ENCODE data around the gene CDKN2B. TPM values are rescaled to one million over a fixed set of nuclear protein-coding genes. Genes with fewer than 3 reads are reported as not detected.

CDKN2B gene
- total and polyA plus RNA-seq, 2 of the 4 experiments (the other 2 are of a cell fraction): 3.6 to 8.2 TPM

- Histone ChIP-seq H3K4me3 (ENCODE audit: insufficient read depth, low read depth, low read length) (peak overlapping the region; percentile 65), H2BK15ac (ENCODE audit: low read depth, low read length) (no peak overlapping the region), H3K4me1 (ENCODE audit: control insufficient read depth, insufficient read depth, low read length) (peaks cover 8% of the 10 kb centered on the region; the same call in 1 of the 2 replicates), H4K91ac (ENCODE audit: insufficient read depth, low read depth, low read length) (no peak overlapping the region), H3K56ac (ENCODE audit: extremely low read depth, insufficient read depth, low read length) (peak overlapping the region; percentile 24; the same call in 1 of the 2 replicates), H3K23ac (ENCODE audit: low read depth, low read length) (no peak overlapping the region; the same call in 1 of the 2 replicates), H3K14ac (replicated peaks; ENCODE audit: low read depth, low read length) (no peak overlapping the region), H4K8ac (ENCODE audit: low read depth in 2 of 2, low read length in 2 of 2) (no peak overlapping the region), H3K4me2 (ENCODE audit: low read depth, low read length) (peak overlapping the region; percentile 77), H3K9me3 (ENCODE audit: control insufficient read depth, insufficient read depth, low read length) (no peaks in the 10 kb centered on the region), H2AK9ac (replicated peaks; ENCODE audit: low read depth, low read length, poor library complexity) (no peak overlapping the region), H3K9me1 (ENCODE audit: insufficient read depth, low read length) (no peaks in the 10 kb centered on the region), H2AK5ac (ENCODE audit: low read depth, low read length) (no peak overlapping the region), H3K27ac (ENCODE audit: insufficient read depth, low read length) (no peak overlapping the region), H3K4ac (ENCODE audit: low read depth, low read length) (0 out of 2 replicates have a peak overlapping the region, but pooled peaks have one; percentile 8), H3K36me3 (ENCODE audit: control insufficient read depth, insufficient read depth, low read length) (peaks cover 3% of the 10 kb centered on the region; the same call in 1 of the 2 replicates), H4K5ac (ENCODE audit: low read depth, low read length) (no peak overlapping the region), H3K79me1 (ENCODE audit: low read depth in 1 of 2, low read length in 2 of 2) (peaks cover 8 to 17% of the 10 kb centered on the region in 2 experiments; a peak in 3 of 4 replicates), H3K27me3 (ENCODE audit: control insufficient read depth, insufficient read depth, low read length) (no peaks in the 10 kb centered on the region), H3K9ac (ENCODE audit: low read depth, low read length) (peak overlapping the region; percentile 79; the same call in 1 of the 2 replicates), H2BK120ac (ENCODE audit: low read depth, low read length) (no peak overlapping the region; the same call in 1 of the 2 replicates), H2AFZ (replicated peaks; ENCODE audit: low read length, poor library complexity) (peak overlapping the region; percentile 94), H2BK20ac (ENCODE audit: low read depth, low read length) (no peak overlapping the region), H2BK5ac (ENCODE audit: low read depth, low read length, poor library complexity, severe bottlenecking) (peak overlapping the region; percentile 25), H3K18ac (ENCODE audit: low read depth, low read length) (no peak overlapping the region), H4K20me1 (ENCODE audit: insufficient read depth, low read length) (no peaks in the 10 kb centered on the region)
- intact Hi-C loops (cut with micrococcal nuclease): loop anchor here (1.0 to 5.0 kb wide), 4 partner anchors 94 to 439 kb away; partner anchors contain the start of gene DMRTA1
- dilution Hi-C loops (cut with HindIII; ENCODE audit: low sequenced_read_pairs, unreplicated experiment): no loop called here
- CTCF ChIA-PET: interaction anchor here (0.6 to 5.8 kb wide), 25 partner anchors 11 to 352 kb away, joined by 3 to 39 read pairs (median 4); partner anchors contain the start of gene CDKN2B-AS1
- in situ Hi-C loops (cut with MboI; ENCODE audit: low sequenced_read_pairs): loop anchor here (5.0 to 25.0 kb wide), 2 partner anchors 191 to 671 kb away; partner anchors contain the start of gene KLHL9
- WGBS, 2 experiments (ENCODE audit: extremely low coverage in 2 of 2, insufficient read length in 1 of 2): 10% methylated on average over 2 of the region's 8 CpGs; no CpG with 5 or more reads in 1 of the 2 experiments
- POLR2A ChIA-PET (ENCODE audit: unreplicated experiment): interaction anchor here (0.8 kb wide), 1 partner anchor 95 kb away, joined by 3 read pairs; no protein-coding TSS in a partner anchor
- no TSS peak for BruUV-seq (replicated peaks)
- no peak for DNase-seq
- no peak for ATAC-seq (ENCODE audit: low read depth)
- TF ChIP-seq RFX5 (IDR thresholded peaks at IDR 0.05; ENCODE audit: low read depth, low read length) (no peak), MXI1 (IDR thresholded peaks at IDR 0.05; ENCODE audit: borderline replicate concordance, low read depth, low read length) (0 out of 2 replicates have a peak, but pooled peaks have one; percentile 12)
Observed at GRCh38 chr9:22008384-22008716, 755 bp downstream of the CDKN2B start.

All from IMR-90 (cell line).